SK-N-SH treated with all-trans-retinoic acid at 6 μM for 48 hours (cell line): ENCODE measurements around the gene RILPL1.
"Not testable (repeated sequence)": the region's sequence is repeated elsewhere in the genome, so short reads cannot be mapped to it uniquely, and the experiment has no call there.

Source experiments
- BACH2 ChIP-seq: fragments of 250-450 bp; sonication (Bioruptor Pico); IDR thresholded peaks from 2 replicates; pipeline ENCODE4 v1.9.0; 2021; ENCODE audit warnings: mild to moderate bottlenecking, borderline replicate concordance
- CREB5 ChIP-seq: fragments of 250-450 bp; sonication (Bioruptor Pico); IDR thresholded peaks from 2 replicates; pipeline ENCODE4 v1.5.1; 2020; ENCODE audit warnings: low read depth, mild to moderate bottlenecking, moderate library complexity
- GLIS3 ChIP-seq: fragments of 250-450 bp; sonication (Bioruptor Pico); IDR thresholded peaks from 2 replicates; pipeline ENCODE4 v1.5.0; 2020; ENCODE audit warnings: mild to moderate bottlenecking, moderate library complexity
- OSR1 ChIP-seq: fragments of 250-450 bp; sonication (Bioruptor Pico); IDR thresholded peaks from 2 replicates; pipeline ENCODE4 v1.8.0; 2022; ENCODE audit warnings: moderate library complexity, mild to moderate bottlenecking, inconsistent platforms
- RARB ChIP-seq: fragments of 250-450 bp; sonication (Bioruptor Pico); IDR thresholded peaks from 2 replicates; pipeline ENCODE4 v1.8.0; 2021; ENCODE audit warnings: mild to moderate bottlenecking, moderate library complexity
- SNAI2 ChIP-seq: fragments of 250-450 bp; sonication (Bioruptor Pico); IDR thresholded peaks from 2 replicates; pipeline ENCODE4 v1.5.0; 2020; ENCODE audit warnings: mild to moderate bottlenecking, moderate library complexity
- ZNF565 ChIP-seq: fragments of 450-650 bp; formaldehyde crosslinking; conservative IDR thresholded peaks from 2 replicates; pipeline ENCODE4 v1.5.0; 2020; ENCODE audit warnings: low read depth, mild to moderate bottlenecking, moderate library complexity
- TF ChIP-seq, protein P1 (sequence below): fragments of 250-450 bp; sonication (Bioruptor Pico); IDR thresholded peaks from 2 replicates; pipeline ENCODE4 v1.8.0; 2021; ENCODE audit warnings: low read depth, mild to moderate bottlenecking, moderate library complexity, borderline replicate concordance
- TF ChIP-seq, protein P2 (sequence below): fragments of 250-450 bp; sonication (Bioruptor Pico); IDR thresholded peaks from 2 replicates; pipeline ENCODE4 v1.5.0; 2020; ENCODE audit warnings: mild to moderate bottlenecking, moderate library complexity
- TF ChIP-seq, protein P3 (sequence below): fragments of 250-450 bp; sonication (Bioruptor Pico); IDR thresholded peaks from 2 replicates; pipeline ENCODE4 v1.8.0; 2020; ENCODE audit warnings: mild to moderate bottlenecking, moderate library complexity, borderline replicate concordance
- TF ChIP-seq, protein P4 (sequence below): fragments of 250-450 bp; sonication (Bioruptor Pico); IDR thresholded peaks from 2 replicates; pipeline ENCODE4 v1.5.1; 2021; ENCODE audit warnings: mild to moderate bottlenecking, moderate library complexity

GRCh38 chr12:123492339-123493039 lies 41.0 kb downstream of the RILPL1 start:
- TF ChIP-seq ZNF565 (CRISPR knock-in tag); BACH2; SNAI2 (CRISPR knock-in tag); CREB5 (CRISPR knock-in tag); RARB; GLIS3 (CRISPR knock-in tag); OSR1 (CRISPR knock-in tag): not testable (repeated sequence)
- TF ChIP-seq, protein P1, sequence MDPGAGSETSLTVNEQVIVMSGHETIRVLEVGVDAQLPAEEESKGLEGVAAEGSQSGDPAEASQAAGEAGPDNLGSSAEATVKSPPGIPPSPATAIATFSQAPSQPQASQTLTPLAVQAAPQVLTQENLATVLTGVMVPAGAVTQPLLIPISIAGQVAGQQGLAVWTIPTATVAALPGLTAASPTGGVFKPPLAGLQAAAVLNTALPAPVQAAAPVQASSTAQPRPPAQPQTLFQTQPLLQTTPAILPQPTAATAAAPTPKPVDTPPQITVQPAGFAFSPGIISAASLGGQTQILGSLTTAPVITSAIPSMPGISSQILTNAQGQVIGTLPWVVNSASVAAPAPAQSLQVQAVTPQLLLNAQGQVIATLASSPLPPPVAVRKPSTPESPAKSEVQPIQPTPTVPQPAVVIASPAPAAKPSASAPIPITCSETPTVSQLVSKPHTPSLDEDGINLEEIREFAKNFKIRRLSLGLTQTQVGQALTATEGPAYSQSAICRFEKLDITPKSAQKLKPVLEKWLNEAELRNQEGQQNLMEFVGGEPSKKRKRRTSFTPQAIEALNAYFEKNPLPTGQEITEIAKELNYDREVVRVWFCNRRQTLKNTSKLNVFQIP (CRISPR knock-in tag): not testable (repeated sequence)
- TF ChIP-seq, protein P2, sequence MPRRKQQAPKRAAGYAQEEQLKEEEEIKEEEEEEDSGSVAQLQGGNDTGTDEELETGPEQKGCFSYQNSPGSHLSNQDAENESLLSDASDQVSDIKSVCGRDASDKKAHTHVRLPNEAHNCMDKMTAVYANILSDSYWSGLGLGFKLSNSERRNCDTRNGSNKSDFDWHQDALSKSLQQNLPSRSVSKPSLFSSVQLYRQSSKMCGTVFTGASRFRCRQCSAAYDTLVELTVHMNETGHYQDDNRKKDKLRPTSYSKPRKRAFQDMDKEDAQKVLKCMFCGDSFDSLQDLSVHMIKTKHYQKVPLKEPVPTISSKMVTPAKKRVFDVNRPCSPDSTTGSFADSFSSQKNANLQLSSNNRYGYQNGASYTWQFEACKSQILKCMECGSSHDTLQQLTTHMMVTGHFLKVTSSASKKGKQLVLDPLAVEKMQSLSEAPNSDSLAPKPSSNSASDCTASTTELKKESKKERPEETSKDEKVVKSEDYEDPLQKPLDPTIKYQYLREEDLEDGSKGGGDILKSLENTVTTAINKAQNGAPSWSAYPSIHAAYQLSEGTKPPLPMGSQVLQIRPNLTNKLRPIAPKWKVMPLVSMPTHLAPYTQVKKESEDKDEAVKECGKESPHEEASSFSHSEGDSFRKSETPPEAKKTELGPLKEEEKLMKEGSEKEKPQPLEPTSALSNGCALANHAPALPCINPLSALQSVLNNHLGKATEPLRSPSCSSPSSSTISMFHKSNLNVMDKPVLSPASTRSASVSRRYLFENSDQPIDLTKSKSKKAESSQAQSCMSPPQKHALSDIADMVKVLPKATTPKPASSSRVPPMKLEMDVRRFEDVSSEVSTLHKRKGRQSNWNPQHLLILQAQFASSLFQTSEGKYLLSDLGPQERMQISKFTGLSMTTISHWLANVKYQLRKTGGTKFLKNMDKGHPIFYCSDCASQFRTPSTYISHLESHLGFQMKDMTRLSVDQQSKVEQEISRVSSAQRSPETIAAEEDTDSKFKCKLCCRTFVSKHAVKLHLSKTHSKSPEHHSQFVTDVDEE (CRISPR knock-in tag): not testable (repeated sequence)
- TF ChIP-seq, protein P3, sequence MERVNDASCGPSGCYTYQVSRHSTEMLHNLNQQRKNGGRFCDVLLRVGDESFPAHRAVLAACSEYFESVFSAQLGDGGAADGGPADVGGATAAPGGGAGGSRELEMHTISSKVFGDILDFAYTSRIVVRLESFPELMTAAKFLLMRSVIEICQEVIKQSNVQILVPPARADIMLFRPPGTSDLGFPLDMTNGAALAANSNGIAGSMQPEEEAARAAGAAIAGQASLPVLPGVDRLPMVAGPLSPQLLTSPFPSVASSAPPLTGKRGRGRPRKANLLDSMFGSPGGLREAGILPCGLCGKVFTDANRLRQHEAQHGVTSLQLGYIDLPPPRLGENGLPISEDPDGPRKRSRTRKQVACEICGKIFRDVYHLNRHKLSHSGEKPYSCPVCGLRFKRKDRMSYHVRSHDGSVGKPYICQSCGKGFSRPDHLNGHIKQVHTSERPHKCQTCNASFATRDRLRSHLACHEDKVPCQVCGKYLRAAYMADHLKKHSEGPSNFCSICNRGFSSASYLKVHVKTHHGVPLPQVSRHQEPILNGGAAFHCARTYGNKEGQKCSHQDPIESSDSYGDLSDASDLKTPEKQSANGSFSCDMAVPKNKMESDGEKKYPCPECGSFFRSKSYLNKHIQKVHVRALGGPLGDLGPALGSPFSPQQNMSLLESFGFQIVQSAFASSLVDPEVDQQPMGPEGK: not testable (repeated sequence)
- TF ChIP-seq, protein P4, sequence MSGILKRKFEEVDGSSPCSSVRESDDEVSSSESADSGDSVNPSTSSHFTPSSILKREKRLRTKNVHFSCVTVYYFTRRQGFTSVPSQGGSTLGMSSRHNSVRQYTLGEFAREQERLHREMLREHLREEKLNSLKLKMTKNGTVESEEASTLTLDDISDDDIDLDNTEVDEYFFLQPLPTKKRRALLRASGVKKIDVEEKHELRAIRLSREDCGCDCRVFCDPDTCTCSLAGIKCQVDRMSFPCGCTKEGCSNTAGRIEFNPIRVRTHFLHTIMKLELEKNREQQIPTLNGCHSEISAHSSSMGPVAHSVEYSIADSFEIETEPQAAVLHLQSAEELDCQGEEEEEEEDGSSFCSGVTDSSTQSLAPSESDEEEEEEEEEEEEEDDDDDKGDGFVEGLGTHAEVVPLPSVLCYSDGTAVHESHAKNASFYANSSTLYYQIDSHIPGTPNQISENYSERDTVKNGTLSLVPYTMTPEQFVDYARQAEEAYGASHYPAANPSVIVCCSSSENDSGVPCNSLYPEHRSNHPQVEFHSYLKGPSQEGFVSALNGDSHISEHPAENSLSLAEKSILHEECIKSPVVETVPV (CRISPR knock-in tag): not testable (repeated sequence)
